H1 (cell line): ENCODE measurements around the gene MYCBPAP. TPM values are rescaled to one million over a fixed set of nuclear protein-coding genes. Genes with fewer than 3 reads are reported as not detected.

Experiments
- CTCF ChIA-PET: fragments of 300-600 bp; sonication (Branson Sonifier 250); formaldehyde crosslinking; loops from one replicate; lab custom pipeline; 2021; ENCODE audit not compliant: partially characterized antibody; lab: Charles Lee
- POLR2A ChIA-PET: fragments of 300-600 bp; sonication (Branson Sonifier 250); formaldehyde crosslinking; loops from one replicate; lab custom pipeline; 2021; ENCODE audit warnings: inconsistent platforms; ENCODE audit not compliant: partially characterized antibody; lab: Charles Lee
- DNase-seq, 2 experiments: peaks; one replicate each; pipeline versions ENCODE4 v3.0.0 to v3.0.0-alpha.2; 2010 to 2022; ENCODE audit warnings: low spot score in 2 of 2, low read depth in 1 of 2, mixed read lengths in 1 of 2
- FAIRE-seq: peaks from 2 replicates; lab custom pipeline; 2011; peaks lifted over from hg19 to GRCh38; lab: Jason Lieb, UNC
- H2AFZ ChIP-seq: 2 replicates; pipeline ENCODE4 v1.8.1; 2012; ENCODE audit warnings: low read length, inconsistent platforms
- H2AK5ac ChIP-seq: 2 replicates; pipeline ENCODE4 v1.6.1; 2013; ENCODE audit warnings: low read depth, low read length
- H2BK120ac ChIP-seq: replicated peaks from 2 replicates; pipeline ENCODE3; 2013; ENCODE audit warnings: low read depth, low read length, inconsistent platforms
- H2BK12ac ChIP-seq: 2 replicates; pipeline ENCODE4 v1.6.1; 2013; ENCODE audit warnings: low read depth, low read length
- H2BK15ac ChIP-seq: 2 replicates; pipeline ENCODE4 v1.6.1; 2013; ENCODE audit warnings: low read length
- H2BK20ac ChIP-seq: 2 replicates; pipeline ENCODE4 v1.6.1; 2013; ENCODE audit warnings: low read length
- H2BK5ac ChIP-seq: 2 replicates; pipeline ENCODE4 v1.6.1; 2013; ENCODE audit warnings: low read depth, low read length
- H3K14ac ChIP-seq: 2 replicates; pipeline ENCODE4 v1.6.1; 2013; ENCODE audit warnings: inconsistent platforms; ENCODE audit not compliant: insufficient read length
- H3K18ac ChIP-seq: 2 replicates; pipeline ENCODE4 v1.6.1; 2013; ENCODE audit warnings: low read length; ENCODE audit errors: extremely low read depth
- H3K23ac ChIP-seq: 2 replicates; pipeline ENCODE4 v1.6.1; 2013; ENCODE audit warnings: inconsistent platforms; ENCODE audit not compliant: insufficient read length
- H3K23me2 ChIP-seq: 2 replicates; pipeline ENCODE4 v1.6.1; 2013; ENCODE audit warnings: low read depth, low read length
- H3K27ac ChIP-seq: 2 replicates; pipeline ENCODE4 v1.6.1; 2011; ENCODE audit warnings: low read depth, low read length, inconsistent platforms
- H3K27me3 ChIP-seq, 4 experiments: replicated peaks in 1 of 4; 1 replicate in 1 of 4; 2 replicates in 3 of 4; pipeline versions ENCODE4 v1.6.1 to v1.8.1; 2011 to 2013; ENCODE audit warnings: low read length in 3 of 4, mild to moderate bottlenecking in 3 of 4, inconsistent platforms in 2 of 4, mixed read lengths in 2 of 4, moderate library complexity in 1 of 4; ENCODE audit not compliant: control insufficient read depth in 3 of 4, insufficient read depth in 3 of 4; ENCODE audit errors: extremely low read depth in 1 of 4
- H3K36me3 ChIP-seq, 4 experiments: 2 replicates each; pipeline versions ENCODE4 v1.6.1 to v1.8.1; 2011 to 2013; ENCODE audit warnings: mild to moderate bottlenecking in 4 of 4, low read length in 3 of 4, moderate library complexity in 2 of 4, control low read depth in 1 of 4, inconsistent platforms in 1 of 4; ENCODE audit not compliant: insufficient read depth in 4 of 4, control insufficient read depth in 2 of 4
- H3K4ac ChIP-seq: replicated peaks from 2 replicates; pipeline ENCODE3; 2013; ENCODE audit warnings: low read length, low read depth, mixed read lengths, inconsistent platforms; ENCODE audit not compliant: insufficient read length
- H3K4me1 ChIP-seq, 4 experiments: replicated peaks in 1 of 4; 1 replicate in 1 of 4; 2 replicates in 3 of 4; pipeline versions ENCODE4 v1.6.1 to v1.8.1; 2011 to 2013; ENCODE audit warnings: low read length in 3 of 4, inconsistent platforms in 2 of 4, mixed read lengths in 1 of 4; ENCODE audit not compliant: insufficient read depth in 4 of 4, control insufficient read depth in 3 of 4
- H3K4me2 ChIP-seq, 2 experiments: 2 replicates each; pipeline versions ENCODE4 v1.6.1 to v1.8.1; 2011 to 2013; ENCODE audit warnings: low read depth in 2 of 2, low read length in 2 of 2, control low read depth in 1 of 2, inconsistent platforms in 1 of 2, mild to moderate bottlenecking in 1 of 2; ENCODE audit not compliant: insufficient read depth in 1 of 2
- H3K4me3 ChIP-seq, 4 experiments: fragments of 200-600, 300-600 bp in 1 of 4; sonication (generic), shearing (Covaris generic), sonication (Bioruptor Twin) in 1 of 4; 2 replicates each; pipeline versions ENCODE4 v1.5.1 to v1.8.1; 2011 to 2016; ENCODE audit warnings: low read length in 4 of 4, low read depth in 3 of 4, control low read depth in 2 of 4, inconsistent platforms in 2 of 4, mild to moderate bottlenecking in 2 of 4, mixed read lengths in 1 of 4, moderate library complexity in 1 of 4; ENCODE audit not compliant: insufficient read depth in 2 of 4; ENCODE audit errors: extremely low read depth in 1 of 4
- H3K56ac ChIP-seq: replicated peaks from 2 replicates; pipeline ENCODE3; 2013; ENCODE audit warnings: low read depth, mild to moderate bottlenecking, mixed read lengths, low read length, inconsistent platforms; ENCODE audit not compliant: insufficient read length
- H3K79me1 ChIP-seq: 2 replicates; pipeline ENCODE4 v1.6.1; 2013; ENCODE audit warnings: low read depth, low read length, control low read depth
- H3K79me2 ChIP-seq, 2 experiments: 2 replicates each; pipeline versions ENCODE4 v1.6.1 to v1.8.1; 2012 to 2013; ENCODE audit warnings: low read length in 2 of 2, mild to moderate bottlenecking in 2 of 2, inconsistent platforms in 1 of 2; ENCODE audit not compliant: insufficient read depth in 2 of 2, control insufficient read depth in 1 of 2
- H3K9ac ChIP-seq, 4 experiments: replicated peaks in 1 of 4; 1 replicate in 1 of 4; 2 replicates in 3 of 4; pipeline versions ENCODE4 v1.6.1 to v1.8.1; 2011 to 2013; ENCODE audit warnings: low read depth in 3 of 4, low read length in 3 of 4, control low read depth in 2 of 4, mild to moderate bottlenecking in 2 of 4, moderate library complexity in 2 of 4, inconsistent platforms in 1 of 4; ENCODE audit errors: extremely low read depth in 1 of 4
- H3K9me3 ChIP-seq, 2 experiments: 2 replicates each; pipeline versions ENCODE4 v1.6.1 to v1.8.1; 2012 to 2013; ENCODE audit warnings: mild to moderate bottlenecking in 2 of 2, moderate library complexity in 2 of 2, control low read depth in 1 of 2, inconsistent platforms in 1 of 2, low read depth in 1 of 2, low read length in 1 of 2, mixed read lengths in 1 of 2; ENCODE audit not compliant: insufficient read depth in 2 of 2
- H4K20me1 ChIP-seq, 2 experiments: replicated peaks in 1 of 2; 2 replicates each; pipeline versions ENCODE3 to v1.8.1; 2011 to 2013; ENCODE audit warnings: inconsistent platforms in 2 of 2, low read length in 2 of 2, mild to moderate bottlenecking in 1 of 2; ENCODE audit not compliant: insufficient read depth in 2 of 2, control insufficient read depth in 1 of 2
- H4K5ac ChIP-seq: 2 replicates; pipeline ENCODE4 v1.6.1; 2013; ENCODE audit warnings: low read length, low read depth, mixed read lengths, inconsistent platforms; ENCODE audit not compliant: insufficient read length
- H4K8ac ChIP-seq: 2 replicates; pipeline ENCODE4 v1.8.0; 2013; ENCODE audit warnings: mild to moderate bottlenecking, moderate library complexity, low read length, inconsistent platforms; ENCODE audit not compliant: insufficient read depth; ENCODE audit errors: extremely low read depth
- H4K91ac ChIP-seq: replicated peaks from 2 replicates; pipeline ENCODE3; 2013; ENCODE audit warnings: low read length, mixed read lengths, inconsistent platforms; ENCODE audit not compliant: insufficient read length
- BRCA1 ChIP-seq: IDR thresholded peaks from 2 replicates; pipeline ENCODE4 v1.6.1; 2012; ENCODE audit warnings: low read depth, low read length, improper control_type of control experiment
- PHF8 ChIP-seq: fragments of 200-600 bp; sonication (generic); conservative IDR thresholded peaks from 2 replicates; pipeline ENCODE4 v1.7.1; 2012; ENCODE audit warnings: low read depth, mild to moderate bottlenecking, inconsistent platforms, low read length, moderate library complexity
- SIN3A ChIP-seq, 2 experiments: IDR thresholded peaks in 1 of 2; conservative IDR thresholded peaks in 1 of 2; 2 replicates each; pipeline ENCODE4 v1.6.1; 2011 to 2012; ENCODE audit warnings: low read length in 2 of 2, improper control_type of control experiment in 1 of 2, low read depth in 1 of 2, mild to moderate bottlenecking in 1 of 2
- SP1 ChIP-seq: IDR thresholded peaks from 2 replicates; pipeline ENCODE4 v1.6.1; 2011; ENCODE audit warnings: low read depth, low read length
- SRF ChIP-seq: IDR thresholded peaks from 2 replicates; pipeline ENCODE4 v1.6.1; 2011; ENCODE audit warnings: mild to moderate bottlenecking, low read depth, low read length, moderate library complexity
- USF2 ChIP-seq: IDR thresholded peaks from 2 replicates; pipeline ENCODE4 v1.6.1; 2011; ENCODE audit warnings: low read length, improper control_type of control experiment
- WGBS, 2 experiments: shearing (Covaris generic) in 1 of 2; methylation state at CpG; one replicate each; pipeline versions ENCODE4 v1.1.6 to v1.1.7; 2013 to 2015; ENCODE audit warnings: low lambda C conversion rate in 2 of 2, mixed read lengths in 2 of 2, inconsistent platforms in 1 of 2, low coverage in 1 of 2, missing lambda C conversion rate in 1 of 2; ENCODE audit not compliant: insufficient replicate concordance in 2 of 2, insufficient coverage in 1 of 2, insufficient read length in 1 of 2; ENCODE audit errors: extremely low coverage in 1 of 2, missing lambda C conversion rate in 1 of 2; 5-methylcytosine and 5-hydroxymethylcytosine counted together
- polyA plus RNA-seq, 7 experiments: library from polyadenylated mRNA; depleted of rRNA in 3 of 7; stranded (reverse) in 5 of 7; unstranded in 2 of 7; fragments of >200 nt in 5 of 7; fragments of 200-250 nt in 2 of 7; gene quantifications; 1 replicate in 5 of 7; 2 replicates in 1 of 7; 4 replicates in 1 of 7; pipeline versions ENCODE4 v1.2.1 to v1.2.3, GENCODE V29; 2011 to 2013; ENCODE audit warnings: missing spikeins in 2 of 7, mixed read lengths in 2 of 7
- total RNA-seq: library from RNA; stranded (reverse); fragmentation: NEBNext Ultra II Directional; extraction: Animal tissue kit (Norgen Biotek cat#: 25700); gene quantifications from 2 replicates; pipeline ENCODE4 v1.2.1, GENCODE V29; 2021

Gene MYCBPAP
- total and polyA plus RNA-seq, 2 of the 8 experiments (the other 6 are each of a cell fraction or from before 2014, with no cell fraction given), result 0.89 to 3.3 TPM

GRCh38 chr17:50565402-50566350 is 57.4 kb downstream of the MYCBPAP start:
- no peak overlapping the region for H2BK5ac ChIP-seq
- peak overlapping the region in 1 of 4 experiments; percentile 44; a peak in 1 of 8 replicates for H3K4me3 ChIP-seq
- peaks cover 27 to 58% (median 54%) of the 10 kb centered on the region in 4 experiments for H3K27me3 ChIP-seq
- no peaks in the 10 kb centered on the region for H3K9me3 ChIP-seq
- POLR2A ChIA-PET, result interaction anchor here (0.6 to 1.9 kb wide), 7 partner anchors 9 to 88 kb away, joined by 3 to 6 read pairs (median 3); no protein-coding TSS in a partner anchor
- no peak overlapping the region for H3K27ac ChIP-seq
- H3K4me2 ChIP-seq, result peak overlapping the region in 1 of 2 experiments; percentile 62; a peak in 1 of 4 replicates
- H3K18ac ChIP-seq, result no peak overlapping the region
- H3K23me2 ChIP-seq, result peaks cover 5% of the 10 kb centered on the region; the same call in 1 of the 2 replicates
- FAIRE-seq, result no peak
- H2BK15ac ChIP-seq, result no peak overlapping the region
- H2BK20ac ChIP-seq, result no peak overlapping the region
- H3K4me1 ChIP-seq, result peaks cover 0 to 32% (median 21%) of the 10 kb centered on the region in 4 experiments; a peak in 6 of 7 replicates
- H2BK12ac ChIP-seq, result no peak overlapping the region
- no peak overlapping the region for H3K14ac ChIP-seq
- no peak overlapping the region for H2BK120ac ChIP-seq
- H3K56ac ChIP-seq, result no peak overlapping the region
- H3K4ac ChIP-seq, result no peak overlapping the region
- 0 out of 7 replicates have a peak overlapping the region, but pooled peaks of 1 of the 4 experiments have one; percentile 10 for H3K9ac ChIP-seq
- H4K20me1 ChIP-seq, result peaks cover 7 to 11% of the 10 kb centered on the region in 2 experiments
- H4K8ac ChIP-seq, result no peak overlapping the region
- H3K23ac ChIP-seq, result no peak overlapping the region
- no peak overlapping the region for H2AFZ ChIP-seq
- CTCF ChIA-PET, result interaction anchor here (0.7 to 7.2 kb wide), 7 partner anchors 10 to 130 kb away, joined by 3 to 89 read pairs (median 11); no protein-coding TSS in a partner anchor
- H4K91ac ChIP-seq, result no peak overlapping the region
- no peak for DNase-seq
- 44% methylated on average over 8 of the region's 10 CpGs; no CpG with 5 or more reads in 1 of the 2 experiments for WGBS, 2 experiments
- H3K79me2 ChIP-seq, result no peaks in the 10 kb centered on the region
- H4K5ac ChIP-seq, result no peak overlapping the region
- no peaks in the 10 kb centered on the region for H3K79me1 ChIP-seq
- no peak overlapping the region for H2AK5ac ChIP-seq
- H3K36me3 ChIP-seq, result no peaks in the 10 kb centered on the region
- TF ChIP-seq PHF8 (no peak), USF2 (peak; percentile 54), SRF (no peak), BRCA1 (no peak), SP1 (no peak), SIN3A (conservative IDR thresholded peaks at IDR 0.05 in 1 of 2, IDR thresholded peaks at IDR 0.05 in 1 of 2; ENCODE audit: low read depth in 1 of 2, low read length in 2 of 2) (peak in 1 of 2 experiments; percentile 53; a peak in 1 of 4 replicates)
